ENCODE data around the gene LMO3.
"Not testable (repeated sequence)": the region's sequence is repeated elsewhere in the genome, so short reads cannot be mapped to it uniquely, and the experiment has no call there.

Gene LMO3

DNA sequence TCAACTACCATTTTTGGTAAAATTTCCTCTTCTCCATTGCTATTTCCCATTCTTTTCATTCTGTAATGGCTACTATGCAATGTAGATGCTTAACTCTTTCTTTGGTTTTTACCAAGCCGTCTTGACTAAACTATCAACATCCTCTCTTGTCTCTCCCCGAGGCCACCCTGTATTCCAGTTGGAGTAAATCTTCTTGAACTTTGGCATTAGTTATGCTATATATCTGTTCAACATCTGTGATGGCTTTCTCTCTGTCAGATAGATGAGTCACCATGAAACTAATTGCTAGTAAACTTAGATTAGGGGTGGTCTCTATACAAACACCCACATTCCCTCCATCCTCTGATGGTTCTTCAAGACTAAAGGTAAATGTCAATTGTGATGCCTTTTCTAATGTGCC lies 63.4 kb downstream of the LMO3 start:
- DNase-seq (ENCODE audit: low spot score), result no peak

DNA sequence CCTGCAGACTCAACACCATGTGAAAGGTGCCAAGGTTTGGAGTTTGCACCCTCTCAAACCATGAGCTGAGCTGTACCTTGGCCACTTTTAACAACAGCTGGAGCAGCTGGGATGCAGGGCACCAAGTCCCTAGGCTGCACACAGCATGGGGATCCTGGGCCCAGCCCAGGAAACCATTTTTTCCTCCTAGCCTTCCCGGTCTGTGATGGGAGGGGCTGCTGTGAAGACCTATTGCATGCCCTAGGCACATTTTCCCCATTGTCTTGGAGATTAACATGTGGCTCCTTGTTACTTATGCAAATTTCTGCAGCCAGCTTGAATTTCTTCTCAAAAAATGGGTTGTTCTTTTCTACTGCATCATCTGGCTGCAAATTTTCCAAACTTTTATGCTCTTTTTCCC lies 68.3 kb downstream of the LMO3 start:
- DNase-seq (ENCODE audit: low spot score), result not testable (repeated sequence)

DNA sequence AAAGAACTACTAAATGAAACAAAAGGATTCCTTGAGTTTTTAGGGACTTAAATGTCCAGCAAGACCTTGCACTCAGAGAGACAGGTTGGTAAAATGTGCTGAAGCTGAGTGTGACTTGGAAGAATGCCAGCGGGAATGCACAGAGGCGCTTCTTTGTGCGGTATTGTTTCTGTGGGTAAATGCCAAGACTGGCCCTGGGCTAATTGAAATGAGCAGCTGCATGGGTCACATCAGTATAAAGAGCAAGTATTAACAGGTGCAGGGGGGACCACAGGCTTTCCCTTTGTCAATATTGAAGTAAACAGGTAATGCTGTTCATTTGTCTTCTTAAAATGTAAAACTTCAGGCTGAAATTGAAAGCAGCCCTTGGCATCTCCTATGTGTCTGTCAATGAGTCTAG lies 74.3 kb downstream of the LMO3 start:
- DNase-seq (ENCODE audit: low spot score), result no peak

DNA sequence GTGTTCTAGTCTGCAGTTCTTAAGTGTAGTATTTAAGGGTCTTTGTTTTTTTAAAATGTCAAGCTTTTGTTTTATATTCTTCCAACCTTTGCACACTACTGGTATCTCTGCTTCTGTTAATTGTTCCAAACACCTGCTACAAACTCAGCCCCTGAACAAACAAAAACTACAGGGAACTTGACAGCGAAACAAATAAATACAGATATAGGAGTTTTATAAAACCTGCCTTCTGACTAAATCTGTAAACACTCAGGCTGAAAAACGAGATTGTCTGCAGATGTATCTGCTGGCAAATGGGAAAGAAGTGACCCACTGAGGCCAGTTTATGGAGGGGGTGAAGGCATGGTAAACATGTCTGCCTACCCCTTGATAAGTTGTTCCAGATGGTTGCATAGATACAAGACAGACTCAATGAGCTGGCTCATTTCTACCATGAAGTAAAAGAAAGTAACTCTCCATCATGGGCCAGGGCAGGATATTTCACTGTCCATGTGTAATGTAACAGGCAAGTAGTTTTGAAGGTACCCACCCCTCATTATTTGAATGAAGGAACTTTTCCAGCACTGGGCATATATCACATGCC lies 75.6 kb downstream of the LMO3 start:
- DNase-seq (ENCODE audit: low spot score), result no peak

DNA sequence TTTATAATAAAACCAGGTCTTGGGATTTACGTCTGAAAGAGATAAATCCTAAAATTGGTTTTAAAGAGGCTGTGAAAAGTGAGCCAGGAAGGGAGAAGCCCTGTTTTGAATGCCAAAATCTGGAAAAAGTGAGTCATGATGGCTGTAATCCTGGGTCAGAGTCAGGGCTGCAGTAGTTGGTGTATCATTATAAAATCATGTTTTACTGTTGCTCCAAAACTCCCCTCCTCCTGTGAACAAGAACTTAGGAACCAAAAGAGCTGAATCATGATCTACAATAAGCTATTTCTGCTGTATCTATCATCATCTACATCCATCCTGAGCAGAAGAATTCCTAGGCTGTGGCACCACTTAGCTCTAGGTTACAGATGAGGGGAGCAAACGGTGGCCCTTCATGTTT lies 79.3 kb downstream of the LMO3 start:
- DNase-seq (ENCODE audit: low spot score), result no peak

DNA sequence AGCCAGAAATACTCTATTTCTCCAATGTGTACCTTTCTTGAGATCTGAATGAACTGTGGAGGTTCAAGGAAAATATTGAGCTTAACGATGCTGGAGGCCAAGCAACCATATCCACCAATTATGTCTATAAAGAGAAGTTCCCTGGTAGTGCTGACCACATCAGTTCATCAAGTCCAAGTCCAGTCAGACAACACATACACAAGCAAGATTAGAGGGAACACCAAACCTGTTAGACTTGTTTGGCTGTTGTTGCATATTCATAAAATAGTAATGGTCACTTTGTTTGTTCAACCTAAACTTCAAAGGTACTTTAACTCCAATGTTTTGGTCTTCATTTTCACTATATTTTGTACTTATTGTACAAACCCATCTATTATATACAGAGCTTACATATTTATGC lies 81.6 kb downstream of the LMO3 start:
- DNase-seq (ENCODE audit: low spot score), result no peak

DNA sequence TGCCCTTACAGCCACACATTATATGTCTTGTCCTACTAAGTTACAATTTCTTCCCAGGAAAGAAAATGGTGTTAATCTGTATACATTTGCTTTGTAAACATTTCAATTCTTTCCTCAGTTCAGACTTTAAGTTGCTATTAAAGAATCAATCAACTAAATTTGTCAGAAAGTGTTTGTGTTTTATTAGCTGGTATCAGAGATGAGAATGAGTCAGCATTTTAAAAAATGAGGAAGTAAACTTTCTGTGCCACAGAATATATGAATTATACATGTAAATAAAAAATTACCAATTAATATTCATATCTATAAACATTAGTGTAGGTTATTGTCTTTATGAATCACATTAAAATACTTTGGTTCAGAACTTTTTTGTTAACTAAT lies 82.0 kb downstream of the LMO3 start:
- no peak for DNase-seq (ENCODE audit: low spot score)

DNA sequence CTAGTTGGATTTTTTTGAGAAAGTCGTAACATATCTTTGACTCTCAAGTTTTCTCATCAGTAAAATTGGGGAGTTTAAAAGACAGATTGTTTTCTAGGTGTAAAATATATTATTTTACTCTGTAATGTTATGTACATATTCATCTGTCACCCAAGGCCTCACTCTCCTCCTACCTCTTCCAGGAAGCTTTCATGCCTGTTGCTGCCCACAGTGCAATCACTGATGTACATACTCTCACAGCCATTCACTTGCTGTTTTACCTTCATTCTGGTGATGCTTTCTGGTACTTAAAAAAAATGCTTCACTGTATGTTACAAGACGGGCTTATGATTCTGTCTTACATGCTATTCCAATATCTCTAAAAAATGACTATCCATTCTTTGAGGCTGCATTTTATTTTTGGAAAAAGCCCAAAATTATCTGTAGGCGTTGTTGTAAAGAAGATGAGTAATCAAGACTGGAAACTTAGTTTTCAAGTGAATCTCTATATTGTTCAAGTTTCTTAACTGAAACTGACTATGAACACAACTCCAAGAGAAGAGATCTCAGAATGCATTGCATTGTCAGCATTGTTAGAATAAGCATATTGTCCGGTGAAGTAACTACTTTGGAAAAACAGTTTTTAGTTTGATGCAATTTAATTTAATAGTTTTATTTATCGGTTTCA lies 82.5 kb downstream of the LMO3 start:
- DNase-seq (ENCODE audit: low spot score), result no peak

DNA sequence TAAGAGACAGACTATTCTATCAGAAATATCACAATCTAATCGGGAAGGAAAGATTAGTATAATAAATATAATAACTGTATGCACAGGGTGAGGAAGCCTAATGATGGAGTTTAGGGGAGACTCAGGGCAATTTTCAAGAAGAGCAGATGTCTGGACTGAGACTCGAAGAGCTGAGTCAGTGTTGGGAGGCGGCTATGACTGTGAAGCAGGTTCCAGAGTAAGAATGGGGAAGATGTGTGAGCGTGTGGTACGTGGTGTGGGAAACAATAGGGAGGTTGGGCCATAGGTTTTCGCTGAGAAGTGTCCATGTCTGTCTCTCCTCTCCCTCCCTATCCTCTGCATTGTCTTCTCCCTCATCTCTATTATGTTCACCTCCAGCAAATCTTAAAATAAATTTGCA lies 85.6 kb downstream of the LMO3 start:
- no peak for DNase-seq (ENCODE audit: low spot score)

DNA sequence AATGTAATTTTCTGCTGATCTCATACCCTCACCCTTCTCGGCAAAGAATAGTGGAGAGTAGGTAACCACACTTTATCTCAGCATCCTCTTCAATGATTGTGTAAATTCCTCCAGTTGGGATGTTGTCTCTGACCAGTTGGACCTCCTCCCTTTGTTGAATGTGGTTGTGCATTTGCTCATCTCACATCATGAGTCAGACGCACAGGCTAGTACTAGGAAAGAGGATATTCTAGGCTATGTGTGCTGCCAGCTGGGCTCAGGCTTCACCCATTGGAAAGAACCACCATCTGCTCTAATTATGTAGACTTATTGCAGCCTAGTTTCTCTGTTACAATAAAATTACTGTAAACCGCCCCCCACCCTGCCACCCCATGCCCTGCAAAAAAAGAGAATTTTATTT lies 90.3 kb downstream of the LMO3 start:
- no peak for DNase-seq (ENCODE audit: low spot score)

DNA sequence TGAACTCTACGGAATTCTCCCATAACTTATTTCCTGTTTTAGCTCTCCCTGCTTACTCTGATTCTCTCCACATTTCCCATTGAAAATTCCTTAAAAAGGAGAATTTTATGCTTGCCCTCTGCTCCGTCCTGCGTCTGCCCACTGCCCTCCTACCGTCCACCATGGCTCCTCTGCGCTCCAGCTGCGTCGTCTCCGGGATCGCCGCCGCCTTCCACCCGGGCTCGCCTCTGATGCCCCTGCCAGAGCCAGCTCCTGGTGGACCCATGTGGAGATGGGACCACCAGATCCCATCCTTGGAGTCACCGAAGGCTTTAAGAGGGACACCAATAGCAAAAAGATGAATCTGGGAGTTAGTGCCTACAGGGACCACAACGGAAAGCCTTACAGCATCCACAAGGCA lies 92.7 kb downstream of the LMO3 start:
- no peak for DNase-seq (ENCODE audit: low spot score)

DNA sequence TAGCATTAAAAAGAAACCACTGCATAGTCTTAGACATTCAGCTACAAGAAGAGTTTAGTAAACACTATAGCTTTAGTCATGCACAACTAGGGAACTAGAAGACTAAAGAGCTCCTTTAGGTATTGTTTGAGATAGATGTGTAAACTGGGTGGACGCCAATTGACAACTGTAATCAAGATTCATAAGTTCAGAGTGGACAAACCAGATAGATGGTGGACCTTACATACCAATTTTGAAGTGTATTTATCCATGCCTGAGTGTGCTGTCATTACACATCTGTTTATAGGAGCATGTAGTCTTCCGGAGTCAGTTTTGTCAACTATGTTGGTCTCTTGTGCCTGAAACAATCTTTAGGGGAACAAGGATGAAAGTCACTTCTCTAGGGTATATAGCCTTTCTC lies 96.6 kb downstream of the LMO3 start:
- no peak for DNase-seq (ENCODE audit: low spot score)

DNA sequence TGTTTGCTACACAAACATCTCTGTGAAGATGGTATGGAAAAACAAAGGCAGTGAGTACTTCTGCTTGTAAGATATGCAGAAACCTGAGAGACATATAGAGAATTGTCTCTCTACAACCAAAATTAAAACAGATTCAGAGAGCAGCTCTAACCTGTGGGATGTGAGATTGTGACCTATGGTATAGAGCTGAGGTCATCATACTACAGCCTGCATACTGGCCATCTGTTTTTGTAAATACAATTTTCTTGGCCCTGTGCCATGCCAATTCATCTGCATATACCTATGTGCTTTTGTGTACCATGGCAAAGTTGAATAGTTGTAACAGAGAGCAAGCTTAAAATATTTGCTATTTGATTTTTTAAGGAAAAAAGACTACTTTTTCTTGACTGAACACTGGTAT lies 99.6 kb downstream of the LMO3 start:
- DNase-seq (ENCODE audit: low spot score), result no peak

DNA sequence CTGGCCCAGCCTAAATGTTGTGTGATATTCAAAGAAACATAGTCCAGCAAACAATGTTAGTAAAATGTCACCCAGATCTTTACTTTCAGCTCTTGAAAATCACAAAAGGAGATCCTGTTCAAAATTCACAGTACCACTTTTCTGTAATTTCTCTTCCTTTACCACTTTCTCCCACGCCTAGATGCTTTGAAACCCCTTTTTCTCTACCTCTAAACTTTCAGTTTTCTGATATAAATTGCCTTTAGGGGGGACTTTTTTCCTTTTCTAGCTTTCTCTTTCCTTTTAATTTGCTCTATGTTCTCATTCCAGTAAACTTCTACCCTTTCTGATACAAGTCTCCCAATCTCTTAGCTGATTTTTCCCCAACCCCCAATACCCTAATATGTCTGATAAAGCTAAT lies 101.8 kb downstream of the LMO3 start:
- DNase-seq (ENCODE audit: low spot score), result no peak

DNA sequence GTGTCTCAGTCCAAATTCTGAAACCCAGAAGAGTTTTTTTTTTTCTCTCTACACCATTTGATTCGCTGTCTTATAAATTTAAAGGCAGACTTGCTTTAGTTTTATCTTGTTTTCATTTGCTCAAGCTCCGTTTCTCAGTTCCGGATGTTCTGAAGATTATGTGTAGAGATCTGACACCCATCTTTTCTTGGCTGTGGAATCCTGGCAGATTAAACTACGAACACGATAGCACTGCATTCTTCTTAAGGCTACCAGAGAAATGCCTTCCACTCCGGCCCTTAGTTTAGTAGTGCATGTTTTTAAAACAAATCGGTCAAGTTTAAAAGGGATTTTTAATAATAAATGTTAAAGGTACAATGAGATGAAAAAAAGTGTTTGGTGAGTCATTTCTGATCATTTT lies 106.4 kb downstream of the LMO3 start:
- no peak for DNase-seq (ENCODE audit: low spot score)

Measured in HuH-7 (cell line).